Erythroblast (primary cell): ENCODE measurements around the gene PRKG1.

ENCODE experiments used
- GATA1 ChIP-seq: IDR thresholded peaks from 2 replicates; pipeline ENCODE4 v1.6.1; 2011; ENCODE audit warnings: low read depth, mild to moderate bottlenecking, control low read depth, low read length, moderate library complexity
- POLR2A ChIP-seq: IDR thresholded peaks from 2 replicates; pipeline ENCODE4 v1.6.1; 2011; ENCODE audit warnings: mild to moderate bottlenecking, low read length

GRCh38 chr10:51028420-51028819 lies 45.9 kb upstream of the PRKG1 start:
- no peak for TF ChIP-seq POLR2A
- no peak for TF ChIP-seq GATA1
